Hindlimb muscle (tissue), 1 donor: ENCODE data around the gene CNGA2. TPM values are rescaled to one million over a fixed set of nuclear protein-coding genes. Genes with fewer than 3 reads are reported as not detected.

Source experiments
- polyA plus RNA-seq: library from polyadenylated mRNA; unstranded; fragments of 120-200 nt; gene quantifications from one replicate; pipeline ENCODE4 v1.2.1, GENCODE V29; 2013; ENCODE audit not compliant: insufficient read length

CNGA2 gene
- polyA plus RNA-seq, 1 donor = not detected

Other genes with a start within 250 kb of the CNGA2 start
- 0.18 TPM for gene PASD1, start 171.1 kb upstream of the CNGA2 start, polyA plus RNA-seq
- 37.6 TPM for gene PRRG3, start 39.3 kb upstream of the CNGA2 start, polyA plus RNA-seq
- gene FATE1, start 18.7 kb upstream of the CNGA2 start, polyA plus RNA-seq = 3.9 TPM
- gene MAGEA4, start 178.1 kb downstream of the CNGA2 start, polyA plus RNA-seq = not detected
- gene GABRE, start 239.9 kb downstream of the CNGA2 start, polyA plus RNA-seq = 37.8 TPM